OCI-LY1 (cell line): Measurements from ENCODE around the gene SMIM30.

Experiments used
- H2AFZ ChIP-seq: fragments of 200-600 bp; sonication (generic), shearing (Covaris generic); 2 replicates; pipeline ENCODE4 v1.6.0; 2014; ENCODE audit warnings: antibody characterized with exemption, mild to moderate bottlenecking, low read length
- H3F3A ChIP-seq: fragments of 200-600 bp; sonication (generic), shearing (Covaris generic); 2 replicates; pipeline ENCODE4 v1.6.0; 2014; ENCODE audit warnings: mild to moderate bottlenecking, antibody characterized with exemption, low read length, moderate library complexity; ENCODE audit not compliant: insufficient read depth
- H3K27ac ChIP-seq: fragments of 200-600 bp; sonication (generic); 2 replicates; pipeline ENCODE4 v1.5.1; 2014; ENCODE audit warnings: low read length, mixed run types, mild to moderate bottlenecking, low read depth; ENCODE audit not compliant: poor library complexity, severe bottlenecking
- H3K27me3 ChIP-seq: fragments of 200-600 bp; sonication (generic); 2 replicates; pipeline ENCODE4 v1.6.0; 2014; ENCODE audit warnings: antibody characterized with exemption, mild to moderate bottlenecking, low read length, moderate library complexity; ENCODE audit not compliant: insufficient read depth
- H3K36me3 ChIP-seq: fragments of 200-600 bp; sonication (generic); 2 replicates; pipeline ENCODE4 v1.6.1; 2014; ENCODE audit warnings: mild to moderate bottlenecking, antibody characterized with exemption, low read length, moderate library complexity, mixed read lengths; ENCODE audit not compliant: insufficient read depth
- H3K4me1 ChIP-seq: fragments of 200-600 bp; sonication (generic); 2 replicates; pipeline ENCODE4 v1.5.1; 2014; ENCODE audit warnings: mild to moderate bottlenecking, low read length, moderate library complexity; ENCODE audit not compliant: insufficient read depth, severe bottlenecking
- H3K4me2 ChIP-seq: fragments of 200-600 bp; sonication (generic), shearing (Covaris generic); 2 replicates; pipeline ENCODE4 v1.6.1; 2014; ENCODE audit warnings: low read length
- H3K4me3 ChIP-seq: fragments of 200-600 bp; sonication (generic); 2 replicates; pipeline ENCODE4 v1.5.1; 2014; ENCODE audit warnings: low read length, low read depth, mild to moderate bottlenecking, mixed read lengths; ENCODE audit not compliant: poor library complexity, severe bottlenecking
- H3K79me2 ChIP-seq: fragments of 200-600 bp; shearing (Covaris generic); 2 replicates; pipeline ENCODE4 v1.6.1; 2016; ENCODE audit warnings: mixed run types, low read length, mixed read lengths; ENCODE audit not compliant: insufficient read depth
- H3K9ac ChIP-seq: fragments of 200-600 bp; sonication (generic), shearing (Covaris generic); 2 replicates; pipeline ENCODE4 v1.6.1; 2014; ENCODE audit warnings: mild to moderate bottlenecking, low read length, mixed read lengths
- H3K9me2 ChIP-seq: fragments of 200-600 bp; sonication (generic), shearing (Covaris generic); 2 replicates; pipeline ENCODE4 v1.6.1; 2014; ENCODE audit warnings: low read depth, mild to moderate bottlenecking, low read length, mixed read lengths
- H3K9me3 ChIP-seq: fragments of 200-600 bp; shearing (Covaris generic); 2 replicates; pipeline ENCODE4 v1.6.1; 2014; ENCODE audit warnings: low read length, mixed read lengths
- H4K20me1 ChIP-seq: fragments of 200-600 bp; sonication (generic), shearing (Covaris generic); 2 replicates; pipeline ENCODE4 v1.6.0; 2016; ENCODE audit warnings: mild to moderate bottlenecking, low read length; ENCODE audit not compliant: insufficient read depth
- CTCF ChIP-seq: fragments of 200-600 bp; sonication (generic), shearing (Covaris generic); IDR thresholded peaks from 2 replicates; pipeline ENCODE4 v1.5.1; 2017; ENCODE audit warnings: mild to moderate bottlenecking, antibody characterized with exemption, low read length, moderate library complexity, mixed read lengths
- EZH2 ChIP-seq: fragments of 200-600 bp; sonication (generic), shearing (Covaris generic); IDR thresholded peaks from 2 replicates; pipeline ENCODE4 v1.8.0; 2017; ENCODE audit warnings: borderline replicate concordance, mixed run types, mild to moderate bottlenecking, antibody characterized with exemption, low read length, moderate library complexity, mixed read lengths

Gene SMIM30

DNA sequence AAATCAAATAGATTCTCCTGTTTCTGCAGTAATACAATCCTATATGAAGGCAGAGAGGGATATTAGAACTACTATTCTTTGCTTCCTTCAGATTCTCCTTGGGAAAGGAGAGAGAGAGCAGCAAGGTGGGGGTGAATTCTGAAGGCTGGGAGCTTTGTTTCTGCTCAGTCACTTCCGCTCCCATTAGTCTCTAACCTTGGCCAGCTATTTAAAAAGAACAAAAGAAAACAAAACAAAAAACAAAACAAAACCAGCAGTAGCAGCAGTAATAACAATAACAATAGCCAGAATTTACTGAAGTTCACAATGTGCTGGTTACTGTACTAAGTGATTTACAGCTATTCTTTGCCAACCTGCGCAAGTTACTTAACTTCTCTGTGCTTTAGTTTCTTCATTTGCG lies 41.7 kb downstream of the SMIM30 start:
- no peak overlapping the region for H3K4me3 ChIP-seq
- H2AFZ ChIP-seq, result no peak overlapping the region
- H3K9ac ChIP-seq, result no peak overlapping the region

DNA sequence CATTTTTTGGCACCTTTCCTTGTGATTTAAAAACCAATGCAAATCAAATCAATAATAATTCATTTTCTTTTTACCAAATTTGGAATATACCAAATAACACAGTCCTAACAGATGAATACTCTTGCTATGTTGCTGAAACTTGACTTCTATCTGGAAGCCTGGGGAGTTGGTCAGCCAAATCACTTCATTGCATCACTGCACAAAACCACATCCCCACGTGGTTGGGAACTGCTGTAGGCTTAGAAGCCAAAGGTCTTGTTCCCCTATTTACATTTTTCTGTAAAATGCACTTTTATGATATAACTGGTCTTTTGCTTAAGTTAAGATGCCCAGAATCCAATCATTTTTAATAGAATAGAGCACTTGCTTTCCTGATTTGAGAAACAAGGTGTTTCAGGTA lies 46.9 kb downstream of the SMIM30 start:
- no peak overlapping the region for H3K27ac ChIP-seq
- peaks cover 7% of the 10 kb centered on the region for H3K4me1 ChIP-seq
- H3K4me2 ChIP-seq, result no peak overlapping the region
- H3K9me3 ChIP-seq, result no peaks in the 10 kb centered on the region
- H3K4me3 ChIP-seq, result no peak overlapping the region
- no peaks in the 10 kb centered on the region for H3F3A ChIP-seq
- H3K9me2 ChIP-seq, result no peaks in the 10 kb centered on the region
- no peaks in the 10 kb centered on the region for H3K36me3 ChIP-seq
- no peaks in the 10 kb centered on the region for H3K27me3 ChIP-seq
- H3K79me2 ChIP-seq, result no peaks in the 10 kb centered on the region
- no peaks in the 10 kb centered on the region for H4K20me1 ChIP-seq
- H2AFZ ChIP-seq, result no peak overlapping the region
- H3K9ac ChIP-seq, result no peak overlapping the region
- TF ChIP-seq CTCF (no peak), EZH2 (no peak)

More for the DNA sequence above, 41.7 kb downstream of the SMIM30 start:
- no peaks in the 10 kb centered on the region for H4K20me1 ChIP-seq
- no peaks in the 10 kb centered on the region for H3K9me3 ChIP-seq
- H3K4me1 ChIP-seq, result peaks cover 1% of the 10 kb centered on the region
- no peaks in the 10 kb centered on the region for H3F3A ChIP-seq
- TF ChIP-seq EZH2 (no peak), CTCF (no peak)
- no peak overlapping the region for H3K27ac ChIP-seq
- no peaks in the 10 kb centered on the region for H3K27me3 ChIP-seq
- H3K36me3 ChIP-seq, result no peaks in the 10 kb centered on the region
- H3K79me2 ChIP-seq, result no peaks in the 10 kb centered on the region
- H3K9me2 ChIP-seq, result no peaks in the 10 kb centered on the region
- H3K4me2 ChIP-seq, result no peak overlapping the region
